H7 (cell line): Measurements from ENCODE around the gene AKAP8L. TPM values are rescaled to one million over a fixed set of nuclear protein-coding genes. Genes with fewer than 3 reads are reported as not detected.

Experiments used
- DNase-seq: peaks from one replicate; pipeline ENCODE4 v3.0.0; 2012
- H3K27me3 ChIP-seq: 2 replicates; pipeline ENCODE4 v1.6.0; 2011; ENCODE audit warnings: mild to moderate bottlenecking, low read length; ENCODE audit not compliant: control insufficient read depth, insufficient read depth
- H3K36me3 ChIP-seq: replicated peaks from 2 replicates; pipeline ENCODE4 v1.5.1; 2011; ENCODE audit warnings: low read length; ENCODE audit not compliant: control insufficient read depth, insufficient read depth
- H3K4me3 ChIP-seq: 2 replicates; pipeline ENCODE4 v1.5.1; 2011; ENCODE audit warnings: low read depth, mild to moderate bottlenecking, control low read depth, low read length, moderate library complexity; ENCODE audit not compliant: insufficient read depth
- total RNA-seq: library from RNA; depleted of rRNA; stranded (reverse); fragments of >200 nt; shearing (Covaris generic); gene quantifications from 2 replicates; pipeline ENCODE4 v1.2.3, GENCODE V29; 2014

The AKAP8L gene
- total RNA-seq, 1 experiment from 2014 or later = 115 TPM

DNA sequence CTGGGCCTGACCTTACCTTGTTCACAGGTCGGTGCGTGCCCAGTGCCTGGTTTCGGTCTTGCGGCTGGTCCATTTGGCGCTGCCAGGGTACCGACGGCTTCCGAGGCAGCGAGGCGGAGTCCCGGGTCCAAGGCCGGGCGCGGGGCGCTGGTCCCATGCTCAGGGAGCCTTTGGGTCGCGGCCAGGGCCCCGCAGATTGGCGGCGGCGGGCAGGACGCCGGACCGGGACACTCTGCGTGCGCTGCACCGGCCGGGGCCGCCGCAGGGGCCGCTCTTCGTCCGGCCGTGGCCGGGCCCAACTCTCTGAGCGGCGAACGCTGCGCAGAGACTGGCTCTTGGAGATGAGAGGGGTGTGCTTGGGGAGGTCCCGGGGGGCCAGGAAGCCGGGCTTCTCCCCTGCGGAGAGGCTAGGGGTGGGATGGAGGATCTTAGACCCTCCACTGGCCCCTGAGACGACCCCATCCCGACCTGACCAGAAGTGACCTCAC is 34.3 kb upstream of the AKAP8L start:
- H3K27me3 ChIP-seq = peaks cover 57% of the 10 kb centered on the region
- peak; percentile 91 for DNase-seq
- peak overlapping the region; percentile 50 for H3K4me3 ChIP-seq
- H3K36me3 ChIP-seq = no peaks in the 10 kb centered on the region

DNA sequence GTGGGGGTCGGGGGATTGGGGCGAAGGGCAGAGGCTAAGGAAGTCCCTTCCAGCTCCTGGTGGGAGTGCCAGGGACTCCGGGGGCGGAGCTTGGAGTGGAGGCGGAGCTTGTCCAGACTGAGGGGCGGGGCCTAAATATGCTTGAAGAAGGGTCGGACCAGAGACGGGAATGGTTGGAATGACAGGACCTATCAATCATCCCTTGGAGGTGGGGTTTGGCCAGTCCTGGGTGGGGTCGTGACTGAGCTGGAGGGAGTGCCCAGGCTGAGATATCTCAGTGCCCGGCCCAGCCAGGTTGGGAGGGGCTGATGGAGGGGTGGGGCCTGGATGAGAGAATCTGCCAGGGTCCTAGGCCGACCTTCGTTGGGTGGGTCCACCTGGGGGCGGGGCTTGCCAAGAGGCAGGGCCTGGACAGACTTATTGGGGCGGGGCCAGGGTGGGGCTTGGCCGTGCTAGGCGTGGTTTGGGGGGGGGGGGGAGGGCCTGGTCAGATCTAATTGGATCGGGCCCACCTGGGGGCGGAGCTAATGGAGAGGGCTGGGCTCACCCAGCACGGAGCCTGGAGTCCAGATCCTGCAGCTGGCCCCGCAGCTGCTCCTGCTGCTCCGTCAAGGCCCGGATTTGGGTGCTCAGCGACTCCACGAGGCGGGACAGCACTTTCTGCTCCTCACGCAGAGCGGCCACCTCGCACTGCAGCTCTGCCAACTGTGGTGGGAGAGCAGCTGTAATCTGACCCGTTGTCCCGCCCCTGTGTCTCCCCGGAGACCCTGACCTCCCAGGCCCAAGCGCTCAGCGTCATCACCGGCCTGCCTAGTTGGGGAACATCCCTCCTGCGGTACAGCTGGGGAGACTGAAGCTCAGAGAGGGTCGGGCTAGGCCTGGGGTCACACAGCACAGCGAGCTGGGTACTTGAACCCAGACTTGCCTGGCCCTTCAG is 33.6 kb upstream of the AKAP8L start:
- DNase-seq = peak; percentile 100
- Histone ChIP-seq H3K36me3 (no peaks in the 10 kb centered on the region), H3K27me3 (peaks cover 50% of the 10 kb centered on the region), H3K4me3 (peak overlapping the region; percentile 50)

DNA sequence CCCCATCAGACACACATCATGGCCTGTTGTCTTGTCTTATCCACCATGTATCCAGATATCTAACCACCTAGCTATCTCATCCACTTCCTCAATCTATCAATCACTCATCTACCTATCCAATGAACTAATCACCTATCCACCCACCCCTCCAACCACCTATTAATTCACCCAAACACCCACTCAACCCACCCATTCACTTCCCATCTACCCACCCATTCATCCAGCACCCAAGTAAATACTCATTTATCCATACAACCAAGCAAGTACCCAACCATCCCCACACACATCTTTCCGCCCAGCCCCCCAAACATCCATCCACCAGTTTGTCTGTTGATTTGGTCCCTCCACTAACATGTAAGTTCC is 31.7 kb upstream of the AKAP8L start:
- Histone ChIP-seq H3K4me3 (peak overlapping the region; percentile 30; the same call in 1 of the 2 replicates), H3K36me3 (no peaks in the 10 kb centered on the region), H3K27me3 (peaks cover 34% of the 10 kb centered on the region)
- DNase-seq = no peak

DNA sequence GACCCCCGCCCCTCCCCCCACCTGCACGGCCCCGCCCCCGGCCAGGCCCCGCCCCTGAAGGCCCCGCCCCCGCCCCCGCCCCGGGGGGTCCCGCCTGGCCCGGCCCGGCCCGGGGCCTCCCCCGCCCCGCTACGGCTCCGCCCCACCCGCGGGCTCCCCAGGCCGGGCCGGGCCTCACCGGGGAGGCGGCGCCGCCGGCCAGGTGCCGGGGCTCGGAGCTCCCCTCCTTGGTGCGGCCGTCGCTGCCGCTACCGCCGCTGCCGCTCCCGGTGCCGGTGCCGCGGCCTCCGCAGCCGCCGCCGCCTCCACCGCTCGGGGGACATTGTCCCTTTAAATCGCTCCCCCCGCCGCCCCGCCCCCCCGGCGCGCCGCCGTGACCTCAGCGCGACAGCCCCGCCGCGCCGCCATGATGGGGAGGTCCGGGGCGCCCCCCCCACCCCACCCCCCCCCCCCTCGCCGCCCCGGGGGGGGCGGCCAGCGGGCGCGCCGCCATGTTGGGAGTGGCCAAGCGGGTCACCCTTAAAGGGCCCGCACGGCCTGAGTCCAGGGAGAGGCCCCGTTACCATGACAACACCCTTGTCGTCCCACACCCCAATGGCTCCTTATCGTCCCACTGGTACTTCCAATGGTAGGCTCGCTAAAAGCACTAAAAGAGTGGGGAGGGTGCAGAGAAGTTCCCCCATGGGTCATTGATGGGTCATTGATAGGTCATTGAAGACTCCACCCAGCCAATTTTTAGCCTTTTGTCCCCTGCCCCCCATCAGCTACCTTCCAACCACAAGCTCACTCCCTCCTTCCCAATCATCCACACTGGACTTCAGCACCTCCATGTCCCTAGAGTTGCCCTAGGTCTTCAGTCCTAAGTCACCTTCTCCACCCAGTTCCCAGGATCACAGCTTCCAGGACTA is 31.1 kb upstream of the AKAP8L start, which contains the start of gene WIZ:
TSS of gene WIZ (minus strand) at position 337 of the 908 bp plus-strand sequence. CDS start 1,649 bp downstream, outside the sequence.
- H3K27me3 ChIP-seq = peaks cover 29% of the 10 kb centered on the region
- H3K36me3 ChIP-seq = no peaks in the 10 kb centered on the region
- peak; percentile 98 for DNase-seq
- H3K4me3 ChIP-seq = peak within 1 kb of the TSS; percentile 72

DNA sequence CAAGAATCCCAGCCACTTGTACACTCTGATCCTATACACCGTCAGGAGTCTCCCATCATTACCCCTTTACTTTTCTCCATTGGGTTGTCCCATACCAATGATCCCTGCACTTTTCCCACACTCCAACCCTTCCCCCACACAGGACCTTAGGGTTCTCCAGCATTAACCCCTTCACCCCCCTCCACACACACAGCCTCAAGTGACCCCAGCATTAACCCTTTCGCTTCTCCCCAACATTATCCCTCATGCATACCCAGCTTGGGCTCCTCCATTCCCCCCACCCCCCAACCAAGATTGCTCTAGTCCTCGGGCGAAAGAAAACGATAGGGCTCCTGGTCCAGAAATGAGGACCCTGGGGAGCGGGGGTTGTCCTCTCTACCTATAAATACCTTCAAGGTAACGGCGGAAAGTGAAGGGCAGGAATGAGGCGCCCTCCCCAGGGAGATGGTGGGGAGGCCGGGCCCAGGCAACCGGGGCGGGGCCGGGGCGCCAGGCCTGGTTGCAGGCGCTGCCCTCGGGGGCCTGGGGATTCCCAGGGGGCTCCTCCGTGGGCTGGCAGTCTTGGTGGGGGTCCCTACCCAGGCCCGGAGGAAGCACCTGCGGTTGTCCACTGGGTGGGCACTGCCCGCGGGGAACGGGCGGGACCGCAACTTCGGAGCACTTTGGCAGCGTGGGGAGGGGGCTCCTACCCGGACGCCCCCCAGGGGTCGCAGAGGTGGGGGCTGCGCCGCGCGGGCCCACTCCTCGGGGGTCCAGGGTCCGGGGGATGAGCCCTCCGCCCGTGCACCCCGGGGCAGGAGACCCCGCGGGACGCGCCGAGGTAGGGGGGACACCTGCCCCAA is 30.2 kb upstream of the AKAP8L start:
- peaks cover 20% of the 10 kb centered on the region for H3K27me3 ChIP-seq
- peak; percentile 90 for DNase-seq

DNA sequence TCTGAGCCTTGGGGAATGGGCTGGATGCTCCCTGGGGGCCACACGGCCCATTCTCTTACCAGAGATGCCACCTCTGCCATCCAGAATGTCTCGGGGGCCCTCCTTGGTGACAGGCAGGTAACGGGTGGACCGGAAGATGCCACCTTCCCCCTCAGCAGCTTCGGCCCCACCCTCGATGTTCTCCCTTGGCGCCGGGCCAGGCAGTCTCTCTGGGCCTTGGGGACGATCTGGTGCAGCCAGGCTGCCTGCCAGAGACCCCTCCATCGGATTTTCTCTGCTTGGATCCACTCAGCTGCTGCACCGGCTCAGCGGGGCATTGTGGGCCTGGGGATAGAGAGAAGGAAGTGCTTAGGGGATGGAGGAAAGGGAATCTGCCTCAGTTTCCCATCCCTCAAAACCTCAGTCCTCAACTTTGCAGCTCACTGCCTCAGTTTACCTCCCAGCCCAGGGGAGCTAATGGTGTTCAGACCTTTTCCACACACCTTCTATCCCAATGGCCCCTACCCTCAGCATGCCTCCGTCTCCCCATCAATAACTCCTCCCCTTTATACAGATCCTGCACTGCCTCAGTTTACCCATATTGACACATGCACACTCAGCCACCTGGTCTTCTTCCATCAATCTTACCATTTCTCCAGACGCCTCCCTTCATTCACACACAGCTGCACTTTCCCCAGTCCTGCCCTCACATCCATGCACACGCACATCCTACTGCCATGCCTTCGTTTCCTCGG is 29.4 kb upstream of the AKAP8L start:
- no peak for DNase-seq
- Histone ChIP-seq H3K4me3 (no peak overlapping the region), H3K36me3 (no peaks in the 10 kb centered on the region), H3K27me3 (peaks cover 12% of the 10 kb centered on the region; the same call in 1 of the 2 replicates)

More for the DNA sequence above, 30.2 kb upstream of the AKAP8L start:
- Histone ChIP-seq H3K36me3 (no peaks in the 10 kb centered on the region), H3K4me3 (peak overlapping the region; percentile 72)

DNA sequence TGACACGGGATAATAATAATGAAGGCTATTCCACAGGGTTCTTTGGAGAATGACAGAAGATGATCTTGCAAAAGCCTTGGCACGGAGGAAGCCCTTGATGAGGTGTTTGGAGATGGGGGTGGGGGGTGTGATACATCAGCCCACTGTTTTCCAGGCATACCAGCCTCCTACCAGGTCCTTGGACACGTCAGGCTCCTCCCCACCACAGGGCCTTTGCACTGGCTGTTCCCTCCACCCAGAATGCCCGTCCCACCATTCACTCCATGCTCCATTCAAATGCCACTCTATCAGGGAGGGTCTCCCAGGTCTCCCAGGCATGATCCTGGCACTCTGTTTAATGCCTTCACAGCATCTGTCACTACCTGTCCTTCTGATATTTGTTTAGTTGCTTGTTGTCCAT is 28.3 kb upstream of the AKAP8L start:
- no peaks in the 10 kb centered on the region for H3K36me3 ChIP-seq
- H3K27me3 ChIP-seq = peaks cover 5% of the 10 kb centered on the region; the same call in 1 of the 2 replicates
- no peak overlapping the region for H3K4me3 ChIP-seq
- DNase-seq = no peak

DNA sequence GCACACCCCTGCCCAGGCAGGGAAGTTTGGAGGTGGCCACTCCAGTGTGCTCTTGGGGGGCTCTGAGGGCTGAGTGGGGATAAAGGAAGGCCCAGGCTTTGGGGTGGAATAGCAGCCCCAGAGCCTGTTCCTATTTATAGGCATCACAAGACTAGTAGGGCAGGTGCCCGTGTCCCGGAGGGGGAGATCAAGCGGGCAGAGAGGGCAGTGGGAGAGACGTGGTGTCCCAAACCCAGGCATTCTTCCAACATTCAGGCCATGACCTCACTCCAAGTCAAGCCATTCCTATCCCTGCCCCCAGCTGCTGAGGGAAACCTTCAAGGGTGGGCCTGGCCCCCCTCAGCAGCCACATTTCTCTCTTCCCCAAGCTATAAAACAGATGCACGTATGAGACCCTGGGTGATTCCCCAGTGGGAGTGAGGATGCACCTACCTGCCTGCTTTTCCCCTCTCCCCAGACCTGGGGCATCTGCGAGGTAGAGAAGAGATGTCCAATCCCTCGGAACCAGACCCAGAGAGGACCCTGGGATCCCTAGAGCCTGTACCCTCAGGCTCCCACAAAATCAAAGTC is 27.1 kb upstream of the AKAP8L start:
- Histone ChIP-seq H3K27me3 (peaks cover 5% of the 10 kb centered on the region; the same call in 1 of the 2 replicates), H3K4me3 (no peak overlapping the region), H3K36me3 (no peaks in the 10 kb centered on the region)
- DNase-seq = no peak

DNA sequence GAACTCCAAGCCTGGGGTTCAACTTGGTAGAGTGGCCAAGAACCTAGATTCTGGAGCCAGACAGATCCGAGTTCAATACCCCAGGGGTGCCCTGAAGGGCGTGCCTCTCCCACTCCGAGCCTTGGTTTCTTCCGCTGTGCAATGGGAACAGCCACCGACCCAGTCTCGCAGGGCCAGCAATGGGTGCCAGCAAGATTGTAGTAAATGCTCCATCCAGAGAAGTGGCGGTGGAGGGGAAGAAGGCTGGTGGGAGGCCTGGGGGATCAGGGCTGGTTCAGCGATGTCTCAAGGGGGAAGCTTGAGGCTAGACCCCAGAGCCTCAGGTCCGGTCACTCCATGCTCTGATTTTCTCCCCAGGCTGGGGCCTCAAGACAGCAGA is 26.4 kb upstream of the AKAP8L start:
- DNase-seq = no peak
- no peaks in the 10 kb centered on the region for H3K36me3 ChIP-seq
- no peak overlapping the region for H3K4me3 ChIP-seq
- H3K27me3 ChIP-seq = peaks cover 5% of the 10 kb centered on the region; the same call in 1 of the 2 replicates

DNA sequence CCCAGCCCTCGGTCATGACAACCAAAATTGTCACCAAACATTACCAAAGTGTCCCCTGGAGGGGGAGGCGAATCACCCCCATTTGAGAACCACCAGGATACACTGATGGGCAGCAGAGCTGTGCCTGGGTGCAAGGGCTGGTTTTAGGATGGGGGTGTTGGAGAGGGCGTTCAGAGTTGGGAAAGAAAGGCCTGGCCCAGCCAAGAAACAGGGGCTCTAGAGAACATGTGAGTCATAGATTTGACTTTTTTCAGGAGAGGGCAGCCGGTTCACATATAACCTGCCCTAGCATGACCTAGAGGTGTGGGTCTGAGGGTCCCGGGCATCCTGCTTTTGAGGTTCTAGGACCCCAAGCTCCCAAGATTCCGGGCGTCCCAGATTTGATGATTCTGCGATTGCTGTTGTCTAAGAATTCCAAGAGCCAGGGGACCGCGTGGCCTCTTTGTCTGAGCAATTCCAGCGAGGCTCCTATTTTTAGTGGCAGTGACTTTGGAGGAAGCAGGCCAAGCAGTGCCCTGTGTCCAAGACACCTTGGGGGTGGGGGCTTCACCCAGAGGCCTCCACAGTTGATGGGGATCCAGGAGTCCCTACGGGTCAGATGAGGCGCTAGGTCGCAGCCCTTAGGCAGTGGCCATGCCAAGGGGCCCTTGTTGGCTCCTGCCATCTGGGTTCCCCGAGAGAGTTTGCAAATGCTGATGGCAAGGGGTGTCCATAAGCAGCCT is 25.9 kb upstream of the AKAP8L start:
- Histone ChIP-seq H3K4me3 (no peak overlapping the region), H3K27me3 (peaks cover 5% of the 10 kb centered on the region; the same call in 1 of the 2 replicates), H3K36me3 (no peaks in the 10 kb centered on the region)
- DNase-seq = no peak

DNA sequence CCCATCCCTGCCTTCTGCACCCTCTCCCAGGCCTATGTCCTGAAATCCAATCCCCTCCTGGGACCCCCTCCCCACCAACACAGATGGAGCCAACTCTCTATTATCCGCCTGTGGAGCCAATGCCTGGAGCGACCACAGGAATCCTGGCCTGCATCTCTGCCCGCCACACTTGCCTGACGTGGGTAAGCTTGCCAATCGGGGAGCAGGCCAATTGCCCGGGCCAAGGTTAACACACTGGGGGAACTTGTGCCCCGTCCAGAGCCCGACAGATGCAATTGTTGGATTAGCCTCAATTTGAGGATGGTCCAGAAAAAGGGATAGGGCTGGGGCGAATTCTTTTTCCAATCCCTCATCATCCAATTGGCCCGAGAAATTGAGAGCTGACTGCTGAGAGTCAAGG is 25.1 kb upstream of the AKAP8L start:
- H3K36me3 ChIP-seq = no peaks in the 10 kb centered on the region
- peaks cover 3% of the 10 kb centered on the region; the same call in 1 of the 2 replicates for H3K27me3 ChIP-seq
- no peak overlapping the region for H3K4me3 ChIP-seq
- DNase-seq = no peak

DNA sequence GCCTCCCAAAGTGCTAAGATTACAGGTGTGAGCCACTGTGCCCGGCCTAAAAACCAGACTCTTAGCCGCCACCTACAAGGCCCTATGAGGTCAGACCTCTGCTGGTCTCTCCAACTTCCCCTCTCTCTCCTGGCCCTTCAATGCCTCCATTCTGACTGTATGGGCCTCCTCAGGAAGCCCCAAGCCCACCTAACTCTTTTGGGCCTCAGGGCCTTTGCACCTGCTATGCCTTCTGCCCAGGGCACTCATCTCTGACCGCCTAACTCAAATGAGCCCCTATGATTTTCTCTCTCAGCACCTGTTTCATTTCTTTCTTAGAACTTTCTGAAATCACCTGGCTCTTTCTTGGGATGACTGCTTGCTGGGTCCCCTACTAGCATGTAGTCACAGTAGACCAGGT is 24.5 kb upstream of the AKAP8L start:
- Histone ChIP-seq H3K27me3 (peaks cover 3% of the 10 kb centered on the region; the same call in 1 of the 2 replicates), H3K4me3 (no peak overlapping the region), H3K36me3 (no peaks in the 10 kb centered on the region)
- DNase-seq = no peak
